Progenitor cell of endocrine pancreas (in vitro differentiated cells): ENCODE measurements around the gene FNDC3A. TPM values are rescaled to one million over a fixed set of nuclear protein-coding genes. Genes with fewer than 3 reads are reported as not detected.

Experiments
- DNase-seq: peaks from one replicate; pipeline ENCODE4 v3.0.0; 2021; ENCODE audit warnings: low spot score; ENCODE audit not compliant: unreplicated experiment
- H3K27ac Mint-ChIP-seq: 2 replicates; pipeline ENCODE4 v1.8.0; 2021; ENCODE audit warnings: mild to moderate bottlenecking, moderate library complexity, mixed read lengths
- H3K27me3 Mint-ChIP-seq: 2 replicates; pipeline ENCODE4 v1.8.0; 2021; ENCODE audit warnings: mixed read lengths
- H3K36me3 Mint-ChIP-seq: 2 replicates; pipeline ENCODE4 v1.8.0; 2022; ENCODE audit warnings: mixed read lengths; ENCODE audit not compliant: insufficient read depth
- H3K4me1 Mint-ChIP-seq: 2 replicates; pipeline ENCODE4 v1.8.0; 2021; ENCODE audit warnings: low read depth, mixed read lengths
- H3K4me3 Mint-ChIP-seq: 2 replicates; pipeline ENCODE4 v1.8.0; 2021; ENCODE audit warnings: low read depth, mild to moderate bottlenecking, moderate library complexity, mixed read lengths
- H3K9me3 Mint-ChIP-seq: 2 replicates; pipeline ENCODE4 v1.8.0; 2021; ENCODE audit warnings: low read depth, mixed read lengths
- CTCF ChIP-seq: fragments of 200-600 bp; sonication (generic); IDR thresholded peaks from one replicate; pipeline ENCODE4 v1.5.0; 2021; ENCODE audit warnings: antibody characterized with exemption, mild to moderate bottlenecking; ENCODE audit not compliant: unreplicated experiment
- total RNA-seq: library from RNA; stranded (reverse); gene quantifications from 2 replicates; pipeline ENCODE4 v1.2.1, GENCODE V29; 2021

FNDC3A gene
- total RNA-seq, 1 donor from 2014 or later = 116 TPM

- no peaks in the 10 kb centered on the region for H3K27me3 Mint-ChIP-seq
- H3K4me1 Mint-ChIP-seq = no peaks in the 10 kb centered on the region
- TF ChIP-seq CTCF = no peak
- no peak overlapping the region for H3K4me3 Mint-ChIP-seq
- DNase-seq = no peak
- no peak overlapping the region for H3K27ac Mint-ChIP-seq
- peaks cover 33% of the 10 kb centered on the region for H3K9me3 Mint-ChIP-seq
- H3K36me3 Mint-ChIP-seq = peaks cover 35% of the 10 kb centered on the region
Measured at GRCh38 chr13:49046519-49046918, 70.8 kb downstream of the FNDC3A start.

- peaks cover 26% of the 10 kb centered on the region for H3K36me3 Mint-ChIP-seq
- no peak for TF ChIP-seq CTCF
- no peak overlapping the region for H3K27ac Mint-ChIP-seq
- no peak overlapping the region for H3K4me3 Mint-ChIP-seq
- no peak for DNase-seq
- no peaks in the 10 kb centered on the region for H3K4me1 Mint-ChIP-seq
- H3K27me3 Mint-ChIP-seq = no peaks in the 10 kb centered on the region
- H3K9me3 Mint-ChIP-seq = peaks cover 25% of the 10 kb centered on the region
Measured at GRCh38 chr13:49052813-49053212, 77.1 kb downstream of the FNDC3A start.

DNA sequence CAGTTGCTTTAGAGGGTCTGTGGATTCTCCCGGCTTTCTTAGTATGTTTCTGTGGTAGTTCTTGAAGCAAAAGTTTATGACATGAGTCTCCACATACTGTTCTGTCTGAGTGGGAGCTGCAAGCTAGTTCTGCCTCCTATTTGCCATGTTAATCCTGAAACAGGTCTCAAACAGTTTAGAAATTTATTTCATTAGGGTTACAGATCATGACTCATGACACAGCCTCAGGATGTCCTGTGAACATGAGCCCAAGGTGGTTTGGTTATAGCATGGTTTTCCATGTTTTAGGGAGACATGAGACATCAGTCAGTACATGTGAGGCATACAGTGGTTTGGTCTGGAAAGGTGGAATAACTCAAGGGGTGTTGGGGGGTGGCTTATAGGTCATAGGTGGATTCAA is 77.5 kb downstream of the FNDC3A start:
- Mint-ChIP-seq H3K4me3 (no peak overlapping the region), H3K27ac (no peak overlapping the region), H3K4me1 (no peaks in the 10 kb centered on the region), H3K9me3 (peaks cover 25% of the 10 kb centered on the region), H3K36me3 (peaks cover 28% of the 10 kb centered on the region), H3K27me3 (no peaks in the 10 kb centered on the region)
- no peak for DNase-seq
- no peak for TF ChIP-seq CTCF

DNA sequence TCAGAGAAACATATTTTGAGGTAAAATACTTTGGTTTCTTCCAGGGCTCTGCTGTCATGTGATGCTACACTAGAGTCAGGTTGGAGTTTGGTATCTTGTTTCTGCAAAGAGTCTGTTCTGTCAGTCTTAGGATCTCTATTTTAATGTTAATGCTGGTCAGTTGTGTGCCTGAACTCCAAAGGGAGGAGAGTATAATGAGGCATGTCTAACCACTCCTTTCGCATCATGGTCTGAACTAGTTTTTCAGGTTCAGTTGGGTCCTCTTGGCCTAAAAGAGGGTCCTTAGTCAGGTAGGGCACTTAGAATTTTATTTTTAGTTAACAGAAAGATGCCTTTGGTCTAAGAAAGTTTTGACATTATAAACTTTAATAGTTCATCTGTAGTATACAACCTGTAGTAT is 78.2 kb downstream of the FNDC3A start:
- no peak for DNase-seq
- peaks cover 23% of the 10 kb centered on the region for H3K36me3 Mint-ChIP-seq
- TF ChIP-seq CTCF = no peak
- H3K9me3 Mint-ChIP-seq = peaks cover 19% of the 10 kb centered on the region
- no peaks in the 10 kb centered on the region for H3K4me1 Mint-ChIP-seq
- H3K27ac Mint-ChIP-seq = no peak overlapping the region
- H3K27me3 Mint-ChIP-seq = no peaks in the 10 kb centered on the region
- no peak overlapping the region for H3K4me3 Mint-ChIP-seq

- Mint-ChIP-seq H3K9me3 (peaks cover 9% of the 10 kb centered on the region), H3K4me1 (no peaks in the 10 kb centered on the region), H3K27me3 (no peaks in the 10 kb centered on the region), H3K27ac (no peak overlapping the region), H3K4me3 (no peak overlapping the region), H3K36me3 (peaks cover 20% of the 10 kb centered on the region)
- TF ChIP-seq CTCF = no peak
- DNase-seq = no peak
Measured at GRCh38 chr13:49055021-49055420, 79.3 kb downstream of the FNDC3A start.

GRCh38 chr13:49057176-49057575 is 81.5 kb downstream of the FNDC3A start:
- Mint-ChIP-seq H3K4me3 (no peak overlapping the region), H3K9me3 (no peaks in the 10 kb centered on the region), H3K27me3 (no peaks in the 10 kb centered on the region), H3K27ac (no peak overlapping the region), H3K36me3 (peaks cover 11% of the 10 kb centered on the region), H3K4me1 (peaks cover 1% of the 10 kb centered on the region)
- no peak for TF ChIP-seq CTCF
- no peak for DNase-seq
